H9 (cell line): Measurements from ENCODE around the gene SH3RF2. TPM values are rescaled to one million over a fixed set of nuclear protein-coding genes. Genes with fewer than 3 reads are reported as not detected.
A peak's percentile ranks its signal among the peaks of the same experiment; 100 is the strongest.

ENCODE experiments used
- DNase-seq: peaks from one replicate; pipeline ENCODE4 v3.0.0-alpha.2; 2017
- H2AFZ ChIP-seq: one replicate; pipeline ENCODE4 v1.6.1; 2013; ENCODE audit warnings: mild to moderate bottlenecking, low read length, control low read depth, moderate library complexity
- H2AK5ac ChIP-seq: 2 replicates; pipeline ENCODE4 v1.6.1; 2013; ENCODE audit warnings: low read length, control low read depth, mixed read lengths; ENCODE audit not compliant: insufficient read length
- H2BK120ac ChIP-seq: one replicate; pipeline ENCODE4 v1.6.1; 2013; ENCODE audit warnings: low read depth, mild to moderate bottlenecking, low read length, control low read depth, inconsistent platforms; ENCODE audit not compliant: poor library complexity, severe bottlenecking
- H2BK12ac ChIP-seq: 2 replicates; pipeline ENCODE4 v1.6.1; 2013; ENCODE audit warnings: low read length, control low read depth, mixed read lengths, low read depth; ENCODE audit not compliant: insufficient read length
- H2BK15ac ChIP-seq: 2 replicates; pipeline ENCODE4 v1.6.1; 2013; ENCODE audit warnings: low read depth, low read length, control low read depth
- H2BK20ac ChIP-seq: one replicate; pipeline ENCODE4 v1.6.1; 2013; ENCODE audit warnings: low read depth, mild to moderate bottlenecking, low read length, control low read depth, inconsistent platforms; ENCODE audit not compliant: poor library complexity, severe bottlenecking
- H2BK5ac ChIP-seq: 2 replicates; pipeline ENCODE4 v1.6.1; 2013; ENCODE audit warnings: low read length, control low read depth, mixed read lengths; ENCODE audit not compliant: insufficient read length
- H3K14ac ChIP-seq: 2 replicates; pipeline ENCODE4 v1.6.1; 2013; ENCODE audit warnings: low read length, control low read depth; ENCODE audit not compliant: insufficient read depth
- H3K18ac ChIP-seq: 2 replicates; pipeline ENCODE4 v1.6.1; 2013; ENCODE audit warnings: low read depth, mild to moderate bottlenecking, mixed read lengths, low read length, control low read depth; ENCODE audit not compliant: insufficient read length
- H3K23ac ChIP-seq: 2 replicates; pipeline ENCODE4 v1.6.1; 2013; ENCODE audit warnings: low read length, control low read depth, mixed read lengths, low read depth; ENCODE audit not compliant: insufficient read length
- H3K23me2 ChIP-seq: 2 replicates; pipeline ENCODE4 v1.6.1; 2013; ENCODE audit warnings: low read depth, mild to moderate bottlenecking, mixed read lengths, low read length, control low read depth; ENCODE audit not compliant: insufficient read length, poor library complexity, severe bottlenecking
- H3K27ac ChIP-seq: 2 replicates; pipeline ENCODE4 v1.5.1; 2013; ENCODE audit warnings: low read length, control low read depth, mixed read lengths, low read depth; ENCODE audit not compliant: insufficient read length
- H3K27me3 ChIP-seq: 2 replicates; pipeline ENCODE4 v1.6.1; 2013; ENCODE audit warnings: low read length, control low read depth, inconsistent platforms; ENCODE audit not compliant: insufficient read depth
- H3K4ac ChIP-seq: 2 replicates; pipeline ENCODE4 v1.6.1; 2013; ENCODE audit warnings: low read depth, mild to moderate bottlenecking, control low read depth, inconsistent platforms, low read length, moderate library complexity
- H3K4me1 ChIP-seq: 2 replicates; pipeline ENCODE4 v1.6.1; 2013; ENCODE audit warnings: low read length, control low read depth, inconsistent platforms; ENCODE audit not compliant: insufficient read depth
- H3K4me2 ChIP-seq: 2 replicates; pipeline ENCODE4 v1.6.1; 2013; ENCODE audit warnings: low read length, control low read depth, mixed read lengths; ENCODE audit not compliant: insufficient read length, insufficient read depth
- H3K56ac ChIP-seq: 2 replicates; pipeline ENCODE4 v1.6.1; 2013; ENCODE audit warnings: low read depth, mild to moderate bottlenecking, mixed read lengths, low read length, control low read depth; ENCODE audit not compliant: insufficient read length
- H3K79me1 ChIP-seq: 2 replicates; pipeline ENCODE4 v1.6.1; 2013; ENCODE audit warnings: low read depth, mild to moderate bottlenecking, moderate library complexity, low read length, control low read depth, inconsistent platforms; ENCODE audit not compliant: insufficient read depth, poor library complexity, severe bottlenecking
- H3K79me2 ChIP-seq: 2 replicates; pipeline ENCODE4 v1.6.1; 2013; ENCODE audit warnings: low read length, control low read depth, inconsistent platforms; ENCODE audit not compliant: insufficient read depth
- H3K9ac ChIP-seq: 2 replicates; pipeline ENCODE4 v1.6.1; 2013; ENCODE audit warnings: low read length, control low read depth, mixed read lengths; ENCODE audit not compliant: insufficient read length; ENCODE audit errors: extremely low read depth
- H3K9me3 ChIP-seq: one replicate; pipeline ENCODE4 v1.6.1; 2013; ENCODE audit warnings: low read depth, low read length, inconsistent platforms; ENCODE audit not compliant: control insufficient read depth
- H3T11ph ChIP-seq: one replicate; pipeline ENCODE4 v1.6.1; 2013; ENCODE audit warnings: mild to moderate bottlenecking, low read length, control low read depth, inconsistent platforms
- H4K20me1 ChIP-seq: one replicate; pipeline ENCODE4 v1.6.1; 2013; ENCODE audit not compliant: control insufficient read depth, insufficient read length, insufficient read depth
- H4K5ac ChIP-seq: 2 replicates; pipeline ENCODE4 v1.6.1; 2013; ENCODE audit warnings: low read depth, mild to moderate bottlenecking, mixed read lengths, low read length, control low read depth; ENCODE audit not compliant: insufficient read length
- H4K8ac ChIP-seq: replicated peaks from 2 replicates; pipeline ENCODE4 v1.6.1; 2013; ENCODE audit warnings: low read length, control low read depth, mixed read lengths, low read depth; ENCODE audit not compliant: insufficient read length
- H4K91ac ChIP-seq: 2 replicates; pipeline ENCODE4 v1.6.1; 2013; ENCODE audit warnings: low read depth, mild to moderate bottlenecking, moderate library complexity, mixed read lengths, low read length, control low read depth; ENCODE audit not compliant: insufficient read length
- H3K27ac Mint-ChIP-seq, 3 experiments: 2 replicates in 2 of 3; 3 replicates in 1 of 3; pipeline ENCODE4 v1.8.0; 2020 to 2021; ENCODE audit warnings: mixed read lengths in 3 of 3, mild to moderate bottlenecking in 1 of 3, moderate library complexity in 1 of 3
- H3K27me3 Mint-ChIP-seq: 2 replicates; pipeline ENCODE4 v1.8.0; 2021; ENCODE audit warnings: low read depth, mild to moderate bottlenecking, moderate library complexity, mixed read lengths
- H3K36me3 Mint-ChIP-seq, 3 experiments: 2 replicates in 2 of 3; 3 replicates in 1 of 3; pipeline ENCODE4 v1.8.0; 2020 to 2021; ENCODE audit warnings: low read depth in 3 of 3, mixed read lengths in 3 of 3; ENCODE audit not compliant: insufficient read depth in 1 of 3
- H3K4me1 Mint-ChIP-seq, 2 experiments: 2 replicates each; pipeline ENCODE4 v1.8.0; 2020; ENCODE audit warnings: mixed read lengths in 2 of 2
- H3K4me3 Mint-ChIP-seq, 2 experiments: 2 replicates in 1 of 2; 3 replicates in 1 of 2; pipeline ENCODE4 v1.8.0; 2020 to 2021; ENCODE audit warnings: mild to moderate bottlenecking in 2 of 2, mixed read lengths in 2 of 2, moderate library complexity in 1 of 2
- H3K9me3 Mint-ChIP-seq, 2 experiments: 2 replicates in 1 of 2; 3 replicates in 1 of 2; pipeline ENCODE4 v1.8.0; 2020; ENCODE audit warnings: mild to moderate bottlenecking in 2 of 2, mixed read lengths in 2 of 2, moderate library complexity in 1 of 2
- WGBS: extraction: QIAGEN DNeasy Blood & Tissue Kit; methylation state at CpG from one replicate; pipeline ENCODE4 v1.1.7; 2013; ENCODE audit warnings: missing lambda C conversion rate, low lambda C conversion rate, mixed read lengths; ENCODE audit not compliant: insufficient read length; ENCODE audit errors: extremely low coverage; 5-methylcytosine and 5-hydroxymethylcytosine counted together
- total RNA-seq: library from RNA; stranded (reverse); gene quantifications from 2 replicates; pipeline ENCODE4 v1.2.1, GENCODE V29; 2021
- TF ChIP-seq, protein P1 (sequence below): fragments of 200-600 bp; sonication (generic); conservative IDR thresholded peaks from 3 replicates; pipeline ENCODE4 v1.8.0; 2021; ENCODE audit warnings: antibody characterized with exemption, mild to moderate bottlenecking

Gene SH3RF2
- total RNA-seq, 1 experiment from 2014 or later = 0.66 TPM

DNA sequence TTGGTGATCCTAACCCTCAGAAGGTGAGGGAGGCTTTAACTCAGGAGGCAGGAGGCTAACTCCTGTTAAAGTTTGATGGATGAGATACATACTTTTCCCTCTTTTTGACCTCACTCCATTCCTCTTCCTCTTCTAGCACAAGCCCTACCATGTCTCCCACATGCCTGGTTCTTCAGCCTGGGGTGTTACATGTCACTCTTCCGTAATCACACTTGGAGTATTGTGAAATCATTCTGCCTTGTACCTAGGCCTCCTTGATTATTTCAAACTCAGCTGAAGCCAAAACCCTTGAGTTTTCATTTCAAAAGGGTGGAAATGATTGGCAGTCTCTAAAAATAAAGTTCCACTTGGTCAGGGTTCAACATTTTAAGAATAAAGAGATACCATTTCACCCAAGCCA lies 167.2 kb downstream of the SH3RF2 start:
- peaks cover 22 to 23% of the 10 kb centered on the region in 2 experiments for H3K4me1 Mint-ChIP-seq
- Histone ChIP-seq H3K4ac (no peak overlapping the region), H2BK5ac (no peak overlapping the region), H2AK5ac (no peak overlapping the region), H2BK120ac (no peak overlapping the region), H3K79me1 (no peaks in the 10 kb centered on the region), H3K4me2 (no peak overlapping the region), H3K9me3 (no peaks in the 10 kb centered on the region), H3K27me3 (no peaks in the 10 kb centered on the region), H3K14ac (no peak overlapping the region), H3K23me2 (no peaks in the 10 kb centered on the region), H3K79me2 (no peaks in the 10 kb centered on the region), H3K23ac (no peak overlapping the region), H3K4me1 (peaks cover 2% of the 10 kb centered on the region; the same call in 1 of the 2 replicates), H3K9ac (no peak overlapping the region), H2BK15ac (no peak overlapping the region), H4K8ac (no peak overlapping the region), H3K18ac (no peak overlapping the region), H4K91ac (no peak overlapping the region), H3K56ac (no peak overlapping the region), H4K20me1 (no peaks in the 10 kb centered on the region), H2BK12ac (no peak overlapping the region), H3T11ph (no peak overlapping the region), H2BK20ac (no peak overlapping the region), H4K5ac (no peak overlapping the region), H3K27ac (no peak overlapping the region), H2AFZ (no peak overlapping the region)
- peak overlapping the region in 1 of 3 experiments; percentile 25; a peak in 1 of 7 replicates for H3K27ac Mint-ChIP-seq
- no CpG with 5 or more reads among the region's 1 CpG for WGBS
- H3K36me3 Mint-ChIP-seq = peaks cover 0 to 9% (median 5%) of the 10 kb centered on the region in 3 experiments; a peak in 3 of 7 replicates
- H3K27me3 Mint-ChIP-seq = no peaks in the 10 kb centered on the region
- no peak for DNase-seq
- no peaks in the 10 kb centered on the region for H3K9me3 Mint-ChIP-seq
- TF ChIP-seq, protein P1, sequence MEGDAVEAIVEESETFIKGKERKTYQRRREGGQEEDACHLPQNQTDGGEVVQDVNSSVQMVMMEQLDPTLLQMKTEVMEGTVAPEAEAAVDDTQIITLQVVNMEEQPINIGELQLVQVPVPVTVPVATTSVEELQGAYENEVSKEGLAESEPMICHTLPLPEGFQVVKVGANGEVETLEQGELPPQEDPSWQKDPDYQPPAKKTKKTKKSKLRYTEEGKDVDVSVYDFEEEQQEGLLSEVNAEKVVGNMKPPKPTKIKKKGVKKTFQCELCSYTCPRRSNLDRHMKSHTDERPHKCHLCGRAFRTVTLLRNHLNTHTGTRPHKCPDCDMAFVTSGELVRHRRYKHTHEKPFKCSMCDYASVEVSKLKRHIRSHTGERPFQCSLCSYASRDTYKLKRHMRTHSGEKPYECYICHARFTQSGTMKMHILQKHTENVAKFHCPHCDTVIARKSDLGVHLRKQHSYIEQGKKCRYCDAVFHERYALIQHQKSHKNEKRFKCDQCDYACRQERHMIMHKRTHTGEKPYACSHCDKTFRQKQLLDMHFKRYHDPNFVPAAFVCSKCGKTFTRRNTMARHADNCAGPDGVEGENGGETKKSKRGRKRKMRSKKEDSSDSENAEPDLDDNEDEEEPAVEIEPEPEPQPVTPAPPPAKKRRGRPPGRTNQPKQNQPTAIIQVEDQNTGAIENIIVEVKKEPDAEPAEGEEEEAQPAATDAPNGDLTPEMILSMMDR = no peak
- no peak overlapping the region for H3K4me3 Mint-ChIP-seq
